ENCODE data around the gene METTL9.

- TF ChIP-seq CTCF (IDR thresholded peaks at IDR 0.05; ENCODE audit: low read depth, low read length): no peak
- no peak for TF ChIP-seq MYC (IDR thresholded peaks at IDR 0.05; ENCODE audit: low read depth, low read length)
- no peak for TF ChIP-seq POLR2A (IDR thresholded peaks at IDR 0.05; ENCODE audit: extremely low read depth, insufficient read length)
- TF ChIP-seq MAX (IDR thresholded peaks at IDR 0.05; ENCODE audit: low read depth, low read length): no peak
These were observed 1.2 kb upstream of the METTL9 start for GRCh38 chr16:21598206-21598605.
